Endothelial cell of umbilical vein (primary cell): Measurements from ENCODE around the gene PRMT2.
"Not testable (repeated sequence)": the region's sequence is repeated elsewhere in the genome, so short reads cannot be mapped to it uniquely, and the experiment has no call there.

Source experiments
- CTCF ChIP-seq, 2 donors: IDR thresholded peaks; 1 replicate in 1 of 2; 2 replicates in 1 of 2; pipeline ENCODE4 v1.5.1; 2011; ENCODE audit warnings: low read length in 2 of 2, mild to moderate bottlenecking in 2 of 2, moderate library complexity in 2 of 2, control low read depth in 1 of 2, inconsistent platforms in 1 of 2, low read depth in 1 of 2; ENCODE audit not compliant: insufficient read depth in 1 of 2; ENCODE audit errors: extremely low read depth in 1 of 2
- EZH2 ChIP-seq: IDR thresholded peaks from 2 replicates; pipeline ENCODE4 v1.6.1; 2012; ENCODE audit warnings: borderline replicate concordance, low read depth, mild to moderate bottlenecking, moderate library complexity, low read length, inconsistent platforms; ENCODE audit not compliant: severe bottlenecking
- JUN ChIP-seq: IDR thresholded peaks from 2 replicates; pipeline ENCODE4 v1.6.1; 2011; ENCODE audit warnings: borderline replicate concordance, low read depth; ENCODE audit not compliant: insufficient read length, insufficient read depth
- MAX ChIP-seq: IDR thresholded peaks from 2 replicates; pipeline ENCODE4 v1.6.1; 2011; ENCODE audit not compliant: insufficient read depth, insufficient read length
- MYC ChIP-seq: IDR thresholded peaks from one replicate; pipeline ENCODE4 v1.6.1; 2011; ENCODE audit warnings: mild to moderate bottlenecking, low read depth, low read length
- POLR2A ChIP-seq: IDR thresholded peaks from 2 replicates; pipeline ENCODE4 v1.6.1; 2012; ENCODE audit warnings: low read depth, mild to moderate bottlenecking, control low read depth, low read length
- POLR2AphosphoS5 ChIP-seq: IDR thresholded peaks from 2 replicates; pipeline ENCODE4 v1.6.1; 2012; ENCODE audit warnings: low read depth, mild to moderate bottlenecking, control low read depth, low read length, moderate library complexity; ENCODE audit not compliant: insufficient read depth

- not testable (repeated sequence) for TF ChIP-seq CTCF (IDR thresholded peaks at IDR 0.05; ENCODE audit: extremely low read depth in 1 of 2, insufficient read depth in 1 of 2, low read depth in 1 of 2, low read length in 2 of 2); POLR2A; EZH2; MYC; MAX; POLR2AphosphoS5; JUN
Observed at GRCh38 chr21:46676542-46676941, 41.1 kb downstream of the PRMT2 start.
